Activated T-cell treated with anti-CD3 and anti-CD28 coated beads for 4 hours (primary cell): ENCODE results near the gene CRYBG2.

Source experiments
- DNase-seq: peaks from one replicate; pipeline ENCODE4 v3.0.0-alpha.2; 2020

Gene CRYBG2

GRCh38 chr1:26290122-26290881 is 63.6 kb downstream of the CRYBG2 start:
- DNase-seq, result no peak

- DNase-seq, result no peak
These were observed 64.5 kb downstream of the CRYBG2 start for GRCh38 chr1:26289158-26290059.

DNA sequence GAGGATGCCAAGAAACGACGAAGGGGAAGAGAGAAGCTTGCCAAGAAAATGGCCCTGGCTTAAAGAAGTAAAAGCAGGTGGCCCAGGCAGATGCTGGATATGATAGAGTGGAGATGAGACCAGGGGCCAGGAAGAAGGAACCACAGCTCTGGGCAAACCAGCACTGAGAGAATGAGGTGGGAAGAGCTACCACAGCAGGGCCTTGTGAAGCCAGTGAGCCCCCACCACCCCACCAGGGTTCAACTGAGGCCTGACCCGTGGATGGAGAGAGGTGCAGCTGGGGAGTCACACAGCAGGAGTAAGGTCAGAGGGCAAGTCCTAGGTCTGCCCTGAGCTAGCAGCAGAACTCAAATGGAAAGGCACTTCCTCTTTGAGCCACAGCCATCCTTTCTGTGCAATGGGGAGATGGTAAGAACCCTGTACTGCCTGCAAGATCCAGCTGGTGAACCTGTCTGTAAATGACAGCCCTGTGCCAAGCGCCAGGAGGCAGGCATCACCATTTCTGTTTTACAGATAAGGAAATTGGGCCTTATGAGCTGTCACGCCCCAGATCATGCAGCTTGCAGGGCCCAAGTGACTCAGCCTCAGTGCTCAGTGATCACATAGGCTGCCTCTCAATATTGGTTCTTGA is 65.5 kb downstream of the CRYBG2 start:
- DNase-seq, result peak; percentile 52

DNA sequence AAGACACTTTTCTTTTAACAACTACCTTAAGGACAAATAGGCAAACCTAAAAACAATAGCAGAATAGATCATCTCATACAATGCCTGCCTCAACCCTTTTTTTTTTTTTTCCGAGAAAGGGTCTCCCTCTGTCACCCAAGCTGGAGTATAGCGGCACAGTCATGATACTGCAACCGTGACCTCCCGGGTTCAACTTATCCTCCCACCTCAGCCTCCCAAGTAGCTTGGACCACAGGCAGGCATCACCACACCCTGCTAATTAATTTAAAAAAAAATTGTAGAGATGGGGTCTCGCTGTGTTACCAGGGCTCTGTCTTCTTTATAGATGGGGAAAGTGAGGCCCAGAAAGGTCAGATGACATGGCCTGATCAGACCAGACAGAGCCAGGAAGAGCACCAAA is 66.1 kb downstream of the CRYBG2 start:
- no peak for DNase-seq

GRCh38 chr1:26287033-26287711 is 66.8 kb downstream of the CRYBG2 start:
- no peak for DNase-seq

DNA sequence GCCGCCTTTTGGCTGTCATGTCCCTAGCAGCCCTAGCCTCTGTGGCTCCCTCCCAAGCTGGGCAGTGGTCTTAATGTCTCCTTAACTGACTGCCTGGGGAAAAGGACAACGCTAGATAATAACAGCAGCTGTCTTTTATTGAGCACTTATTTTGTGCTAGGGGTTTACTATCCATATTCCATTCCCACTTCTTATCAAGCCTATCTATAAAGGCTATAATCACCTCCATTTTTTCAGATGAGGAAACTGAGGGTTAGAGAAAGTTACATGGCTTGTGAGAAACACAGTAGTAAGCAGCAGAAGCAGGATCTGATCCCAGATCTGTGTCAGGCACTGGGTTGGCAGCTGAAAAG is 67.9 kb downstream of the CRYBG2 start:
- DNase-seq, result no peak

GRCh38 chr1:26285366-26286063 is 68.4 kb downstream of the CRYBG2 start:
- DNase-seq, result no peak

DNA sequence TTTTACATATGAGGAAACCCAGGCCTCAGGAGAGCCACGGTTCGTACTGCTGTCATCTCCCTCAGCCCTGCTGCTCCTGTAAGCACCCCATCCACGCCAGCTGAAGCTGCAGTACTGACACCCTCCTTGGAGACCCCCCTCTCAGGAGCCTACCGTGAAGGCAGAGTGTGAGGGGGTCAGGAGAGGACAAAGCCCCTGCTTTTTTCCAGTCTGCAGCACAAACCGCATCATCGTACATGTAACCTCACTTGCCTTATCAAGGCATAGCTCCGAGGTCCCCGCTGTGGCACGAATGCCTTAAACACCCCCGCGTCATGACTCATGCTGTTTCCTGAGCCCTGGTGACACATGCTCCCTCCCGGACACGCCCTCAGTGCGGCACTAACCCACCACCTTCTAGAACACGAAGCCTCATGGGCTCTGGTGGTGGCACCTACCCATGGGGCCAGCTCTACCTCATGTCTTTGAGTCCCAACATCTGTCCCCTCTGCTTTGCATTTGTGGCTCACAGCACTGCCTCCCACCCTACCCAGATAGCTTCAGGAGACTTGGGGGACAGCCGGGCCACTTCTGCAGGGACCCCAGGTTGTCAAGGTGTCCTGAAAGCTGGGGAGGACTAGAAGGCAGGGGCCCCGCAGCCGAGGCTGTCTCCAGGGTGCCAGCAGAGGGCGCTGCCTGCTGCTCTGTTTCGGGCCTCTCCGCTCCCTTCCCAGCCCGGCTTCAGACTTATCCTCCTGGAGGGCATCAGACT is 69.2 kb downstream of the CRYBG2 start:
- DNase-seq, result peak; percentile 98

- DNase-seq, result no peak
These were observed 69.9 kb downstream of the CRYBG2 start for GRCh38 chr1:26283871-26284596.

DNA sequence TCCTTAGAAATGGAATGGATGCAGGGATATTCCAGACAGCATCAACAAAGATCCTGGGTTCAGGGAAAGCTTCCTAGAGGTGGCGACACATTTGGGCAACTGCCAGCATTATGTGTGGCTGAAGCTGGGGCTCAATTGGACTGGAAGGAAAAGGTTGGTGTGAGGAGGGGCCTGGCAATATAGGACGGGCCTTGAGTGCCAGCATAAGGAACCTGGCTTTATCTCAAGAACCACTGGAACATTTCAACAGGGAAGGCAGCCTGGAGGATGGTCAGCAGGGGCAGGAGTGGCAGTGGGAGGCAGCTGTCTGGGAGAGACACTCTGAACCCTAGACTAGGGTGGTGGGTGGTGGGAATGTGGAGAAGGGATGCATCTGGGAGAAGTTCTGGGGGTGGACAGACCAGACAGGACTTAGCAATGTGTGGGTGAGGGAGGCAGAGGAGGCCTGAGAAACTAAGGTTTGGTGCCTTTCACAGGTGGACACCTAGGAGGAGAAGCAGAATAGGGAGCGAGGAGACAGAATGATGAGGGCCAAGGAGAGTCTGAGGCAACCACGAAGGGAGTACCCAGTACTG is 70.6 kb downstream of the CRYBG2 start:
- DNase-seq, result no peak

GRCh38 chr1:26282401-26282918 is 71.5 kb downstream of the CRYBG2 start:
- DNase-seq, result no peak

DNA sequence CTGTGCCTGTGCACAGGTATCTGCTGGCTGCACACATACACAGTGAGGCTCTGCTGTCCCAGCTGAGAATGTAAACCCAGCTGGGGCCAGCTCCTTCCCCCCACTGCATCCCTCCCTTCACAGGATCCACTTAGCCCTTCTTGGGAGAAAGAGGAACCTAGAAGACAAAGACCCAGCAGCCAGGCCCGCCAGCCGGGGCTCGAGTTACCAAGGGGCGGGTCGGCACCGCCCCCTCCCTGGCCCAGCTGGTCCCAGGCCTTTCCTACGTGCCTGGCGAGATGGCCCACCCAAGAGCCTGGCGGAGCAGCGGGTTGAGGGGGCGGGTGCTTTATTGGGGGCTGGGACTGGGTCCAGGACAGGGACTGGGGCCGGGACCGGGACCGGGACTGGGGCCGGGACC is 72.0 kb downstream of the CRYBG2 start:
- no peak for DNase-seq

DNA sequence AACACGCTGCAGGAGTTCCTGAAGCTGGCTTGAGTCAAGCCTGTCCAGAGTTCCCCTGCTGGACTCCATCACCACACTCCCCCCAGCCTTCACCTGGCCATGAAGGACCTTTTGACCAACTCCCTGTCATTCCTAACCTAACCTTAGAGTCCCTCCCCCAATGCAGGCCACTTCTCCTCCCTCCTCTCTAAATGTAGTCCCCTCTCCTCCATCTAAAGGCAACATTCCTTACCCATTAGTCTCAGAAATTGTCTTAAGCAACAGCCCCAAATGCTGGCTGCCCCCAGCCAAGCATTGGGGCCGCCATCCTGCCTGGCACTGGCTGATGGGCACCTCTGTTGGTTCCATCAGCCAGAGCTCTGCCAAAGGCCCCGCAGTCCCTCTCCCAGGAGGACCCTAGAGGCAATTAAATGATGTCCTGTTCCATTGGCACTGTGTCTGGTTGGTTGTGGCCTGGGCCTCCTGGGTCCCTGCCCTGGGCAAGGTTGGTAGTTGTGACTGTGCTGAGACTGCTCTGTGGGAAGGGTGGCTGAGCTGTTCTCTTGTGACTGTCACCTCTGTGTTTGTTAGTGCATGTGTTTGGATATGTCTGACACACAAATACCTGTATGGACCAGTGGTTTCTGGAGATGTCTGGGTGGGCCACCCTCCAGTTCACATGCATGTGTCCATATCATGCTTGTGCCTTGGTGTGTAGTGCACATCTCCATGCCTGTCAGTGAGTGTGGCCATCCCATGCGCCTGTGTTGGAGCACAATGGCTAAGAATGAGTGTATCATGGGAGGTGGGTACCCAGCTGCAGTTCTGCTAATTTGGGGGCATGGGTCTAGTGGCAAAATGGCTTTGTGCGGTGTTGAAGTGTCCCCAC is 72.6 kb downstream of the CRYBG2 start:
- DNase-seq, result no peak

- no peak for DNase-seq
These were observed 73.4 kb downstream of the CRYBG2 start for GRCh38 chr1:26280333-26281042.

DNA sequence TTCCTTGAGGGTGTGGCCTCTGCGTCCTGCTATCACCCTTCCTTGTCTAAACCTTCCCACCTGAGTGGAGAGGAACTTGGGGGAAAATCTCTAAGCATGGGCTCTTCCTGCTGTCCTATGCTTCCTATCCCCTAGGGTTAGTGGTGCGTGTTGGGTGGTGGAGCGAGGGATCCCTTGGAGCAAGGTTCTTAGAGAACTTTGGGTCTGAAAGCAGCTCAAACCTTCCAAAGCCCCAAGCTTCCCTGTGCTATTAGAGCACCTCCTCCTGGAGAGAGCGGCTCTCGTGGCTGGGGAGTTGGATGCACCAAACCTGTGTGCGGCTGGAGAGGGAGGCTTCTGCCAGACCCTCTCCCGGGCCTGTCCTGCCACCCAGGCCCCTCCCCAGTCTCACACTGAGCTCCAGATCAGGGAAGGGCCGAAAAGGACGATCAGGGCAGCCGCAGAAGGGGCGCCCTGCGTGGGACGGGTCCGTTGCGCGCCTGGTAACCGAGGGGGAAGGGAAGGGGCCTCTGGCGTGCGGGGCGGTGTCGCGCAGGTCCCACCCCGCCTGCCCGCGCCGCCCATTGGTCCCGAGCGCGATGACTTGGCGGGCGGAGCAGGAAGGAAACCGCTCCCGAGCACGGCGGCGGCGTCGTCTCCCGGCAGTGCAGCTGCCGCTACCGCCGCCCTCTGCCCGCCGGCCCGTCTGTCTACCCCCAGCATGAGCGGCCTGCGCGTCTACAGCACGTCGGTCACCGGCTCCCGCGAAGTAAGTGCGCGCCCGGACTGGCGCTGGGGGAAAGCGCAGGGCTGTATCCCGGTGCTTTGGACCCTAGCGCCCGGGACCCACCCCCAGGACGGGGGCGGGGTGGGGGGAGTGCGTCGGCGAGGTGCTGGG is 74.2 kb downstream of the CRYBG2 start, which contains the start of gene SH3BGRL3:
Gene SH3BGRL3, plus strand, starts transcription at position 631 of the 877 bp plus-strand sequence. Its CDS starts 70 bp downstream, at position 701.
- DNase-seq, result peak; percentile 70

DNA sequence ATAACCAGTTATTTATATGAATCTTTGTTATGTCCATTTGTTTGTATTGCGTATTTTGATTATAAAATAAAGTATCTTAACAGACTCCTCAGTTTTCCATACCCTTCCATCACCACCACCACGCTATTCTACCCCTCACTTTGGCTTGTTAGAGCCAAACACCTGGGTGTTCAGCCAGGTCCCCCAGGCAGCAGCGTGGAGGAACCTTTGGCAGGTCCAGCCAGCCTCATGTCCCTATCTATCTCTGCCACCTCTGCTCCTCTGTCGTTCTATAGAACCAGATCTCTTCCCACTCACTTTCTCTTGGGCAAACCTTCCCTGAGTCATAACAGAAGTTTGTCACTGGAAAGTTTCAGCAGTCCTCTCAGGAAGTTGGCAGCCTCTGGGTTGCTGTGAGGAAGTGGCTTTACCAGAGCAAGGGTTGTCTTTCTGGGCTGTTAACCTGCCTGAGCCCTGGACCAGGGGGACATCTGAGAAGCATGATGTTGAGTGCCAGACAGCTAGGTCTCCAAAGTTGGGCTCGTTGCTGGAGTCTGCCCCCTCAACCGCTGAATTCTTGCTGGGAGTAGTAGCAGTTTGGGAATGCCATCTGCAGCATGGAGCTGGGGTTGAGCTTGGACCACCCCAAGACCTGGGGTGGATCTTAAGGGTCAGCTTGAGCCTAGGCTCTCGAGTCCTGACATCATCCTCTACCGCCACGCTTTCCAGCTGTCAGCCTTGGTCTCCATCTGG is 75.0 kb downstream of the CRYBG2 start:
- DNase-seq, result no peak

GRCh38 chr1:26278303-26278702 is 75.6 kb downstream of the CRYBG2 start:
- no peak for DNase-seq
